ENCODE measurements around the gene NPSR1. TPM values are rescaled to one million over a fixed set of nuclear protein-coding genes. Genes with fewer than 3 reads are reported as not detected.

The NPSR1 gene
- total and polyA plus RNA-seq, 4 experiments from 2014 or later = not detected

DNA sequence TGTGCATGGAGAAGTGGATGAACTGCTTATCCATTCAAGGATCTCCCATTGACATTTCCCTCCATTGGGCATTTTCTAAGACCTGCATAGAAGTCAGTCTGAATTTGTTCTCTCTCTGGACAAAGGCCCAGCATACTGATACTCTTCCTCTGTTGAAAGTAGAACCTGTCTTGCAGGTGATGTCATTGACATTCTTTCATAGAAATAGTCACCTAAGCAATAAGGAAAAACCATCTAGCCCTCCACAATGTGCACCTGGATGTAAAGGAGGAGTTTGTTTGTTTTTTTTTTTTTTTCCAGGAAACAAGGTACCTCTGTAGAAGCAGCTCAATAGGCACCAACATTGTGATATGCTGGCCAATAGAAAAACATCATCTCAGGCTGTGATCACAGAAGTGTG lies 228.8 kb downstream of the NPSR1 start:
- POLR2A ChIA-PET (ENCODE audit: partially characterized antibody) = no interaction called here
- no peaks in the 10 kb centered on the region for H3K9me3 ChIP-seq (ENCODE audit: control insufficient read depth in 1 of 2, low read length in 2 of 2)
- H3K36me3 ChIP-seq (ENCODE audit: insufficient read depth, low read length) = no peaks in the 10 kb centered on the region
- H3K4me3 Mint-ChIP-seq = no peak overlapping the region
- no peaks in the 10 kb centered on the region for H3K36me3 Mint-ChIP-seq
- H3K4me1 ChIP-seq (ENCODE audit: insufficient read depth, low read length) = no peaks in the 10 kb centered on the region
- no peaks in the 10 kb centered on the region for H3K27me3 ChIP-seq (ENCODE audit: insufficient read depth, low read length)
- no peak for DNase-seq
- H3K4me3 ChIP-seq (ENCODE audit: low read length in 2 of 2) = no peak overlapping the region
- H3K27me3 Mint-ChIP-seq = peaks cover 10 to 14% of the 10 kb centered on the region in 2 donors
- no peak overlapping the region for H3K27ac ChIP-seq (ENCODE audit: low read depth, low read length)
- CTCF ChIA-PET (ENCODE audit: partially characterized antibody) = no interaction called here
- intact Hi-C loops (cut with micrococcal nuclease) = no loop called here
- no peaks in the 10 kb centered on the region for H3K4me1 Mint-ChIP-seq
- H3K27ac Mint-ChIP-seq = no peak overlapping the region
- H3K9me3 Mint-ChIP-seq = peaks cover 3 to 21% (median 12%) of the 10 kb centered on the region in 8 donors

DNA sequence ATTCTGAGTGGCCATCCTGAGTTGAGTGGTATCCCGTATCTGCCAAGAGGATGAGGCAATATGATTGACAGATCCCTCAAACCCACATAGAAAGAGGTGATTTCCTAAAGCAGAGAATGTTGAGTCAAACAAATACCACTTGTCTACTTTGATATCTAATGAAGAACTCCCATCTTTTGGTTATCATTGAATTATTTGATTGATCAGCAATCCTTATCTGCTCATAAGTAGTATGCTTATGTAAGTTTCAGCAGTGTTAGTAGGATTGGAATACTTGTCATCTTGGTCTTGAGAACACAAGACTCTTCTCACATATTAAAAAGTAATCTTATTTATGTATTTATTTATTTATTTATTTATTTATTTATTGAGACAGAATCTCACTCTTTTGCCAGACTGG lies 231.9 kb downstream of the NPSR1 start:
- Mint-ChIP-seq H3K27me3 (peaks cover 15 to 18% of the 10 kb centered on the region in 2 donors), H3K9me3 (peaks cover 2 to 16% (median 8%) of the 10 kb centered on the region in 8 donors), H3K36me3 (no peaks in the 10 kb centered on the region), H3K4me3 (no peak overlapping the region), H3K27ac (no peak overlapping the region), H3K4me1 (no peaks in the 10 kb centered on the region)
- no peaks in the 10 kb centered on the region for H3K27me3 ChIP-seq (ENCODE audit: insufficient read depth, low read length)
- POLR2A ChIA-PET (ENCODE audit: partially characterized antibody) = no interaction called here
- no peak overlapping the region for H3K27ac ChIP-seq (ENCODE audit: low read depth, low read length)
- H3K36me3 ChIP-seq (ENCODE audit: insufficient read depth, low read length) = no peaks in the 10 kb centered on the region
- no peaks in the 10 kb centered on the region for H3K9me3 ChIP-seq (ENCODE audit: control insufficient read depth in 1 of 2, low read length in 2 of 2)
- CTCF ChIA-PET (ENCODE audit: partially characterized antibody) = no interaction called here
- intact Hi-C loops (cut with micrococcal nuclease) = no loop called here
- no peak overlapping the region for H3K4me3 ChIP-seq (ENCODE audit: low read length in 2 of 2)
- no peaks in the 10 kb centered on the region for H3K4me1 ChIP-seq (ENCODE audit: insufficient read depth, low read length)
- no peak for DNase-seq

DNA sequence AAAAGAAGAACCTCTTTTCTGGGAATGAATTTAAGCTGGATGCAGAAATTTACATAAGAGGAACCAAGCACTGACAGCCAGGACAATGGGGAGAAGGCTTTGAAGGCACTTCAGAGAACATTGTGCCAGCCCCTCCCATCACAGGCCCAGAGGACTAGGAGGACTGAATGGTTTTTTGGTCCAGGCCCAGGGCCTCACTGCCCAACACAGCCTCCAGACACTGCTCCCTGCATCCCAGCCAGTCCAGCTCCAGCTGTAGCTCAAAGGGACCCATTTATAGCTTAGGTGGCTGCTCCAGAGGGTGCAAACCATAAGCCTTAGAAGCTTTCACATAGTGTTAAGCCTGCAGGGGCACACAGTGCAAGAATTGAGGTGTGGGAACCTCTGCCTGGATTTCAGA lies 237.2 kb downstream of the NPSR1 start:
- Histone ChIP-seq H3K36me3 (ENCODE audit: insufficient read depth, low read length) (no peaks in the 10 kb centered on the region), H3K4me3 (ENCODE audit: low read length in 2 of 2) (no peak overlapping the region), H3K9me3 (ENCODE audit: control insufficient read depth in 1 of 2, low read length in 2 of 2) (no peaks in the 10 kb centered on the region), H3K27me3 (ENCODE audit: insufficient read depth, low read length) (no peaks in the 10 kb centered on the region), H3K27ac (ENCODE audit: low read depth, low read length) (no peak overlapping the region), H3K4me1 (ENCODE audit: insufficient read depth, low read length) (no peaks in the 10 kb centered on the region)
- intact Hi-C loops (cut with micrococcal nuclease) = no loop called here
- H3K36me3 Mint-ChIP-seq = no peaks in the 10 kb centered on the region
- H3K27ac Mint-ChIP-seq = peak overlapping the region in 1 of 7 donors; percentile 8
- no peaks in the 10 kb centered on the region for H3K4me1 Mint-ChIP-seq
- no peak overlapping the region for H3K4me3 Mint-ChIP-seq
- H3K9me3 Mint-ChIP-seq = peaks cover 4 to 32% (median 18%) of the 10 kb centered on the region in 8 donors
- ChIA-PET CTCF (ENCODE audit: partially characterized antibody) (no interaction called here), POLR2A (ENCODE audit: partially characterized antibody) (no interaction called here)
- no peak for DNase-seq
- peaks cover 17 to 22% of the 10 kb centered on the region in 2 donors for H3K27me3 Mint-ChIP-seq
